ENCODE results near the gene DPAGT1.
A peak's percentile ranks its signal among the peaks of the same experiment; 100 is the strongest.

DPAGT1 gene

GRCh38 chr11:119057000-119057769 is 44.5 kb downstream of the DPAGT1 start, which contains the start of gene HYOU1:
TSS of gene HYOU1 (minus strand) at chr11:119057205. CDS start at chr11:119056160, 1,045 bp downstream.
- DNase-seq (ENCODE audit: low read depth) = peak; percentile 54

GRCh38 chr11:119056421-119056999 is 45.1 kb downstream of the DPAGT1 start:
- no peak for DNase-seq (ENCODE audit: low read depth)

GRCh38 chr11:119055901-119056300 is 45.8 kb downstream of the DPAGT1 start:
- DNase-seq (ENCODE audit: low read depth) = no peak

- DNase-seq (ENCODE audit: low read depth) = no peak
Observed at GRCh38 chr11:119054418-119054817, 47.2 kb downstream of the DPAGT1 start.

- DNase-seq (ENCODE audit: low read depth) = no peak
Observed at GRCh38 chr11:119052163-119052814, 49.4 kb downstream of the DPAGT1 start.

GRCh38 chr11:119051440-119052162 is 50.1 kb downstream of the DPAGT1 start:
- DNase-seq (ENCODE audit: low read depth) = no peak

- DNase-seq (ENCODE audit: low read depth) = no peak
Observed at GRCh38 chr11:119049081-119049480, 52.6 kb downstream of the DPAGT1 start.

GRCh38 chr11:119048644-119049043 is 53.0 kb downstream of the DPAGT1 start:
- DNase-seq (ENCODE audit: low read depth) = no peak

GRCh38 chr11:119047205-119047604 is 54.4 kb downstream of the DPAGT1 start:
- DNase-seq (ENCODE audit: low read depth) = no peak

All from HS-27A (cell line).